K562 (cell line): ENCODE results near the gene MECP2. TPM values are rescaled to one million over a fixed set of nuclear protein-coding genes. Genes with fewer than 3 reads are reported as not detected.

Experiments
- ATAC-seq: fragments of 200-7000 bp; cut with Tn5 transposase; 3 replicates; pipeline ENCODE4 v1.9.1; 2020; ENCODE audit warnings: moderate library complexity
- BruUV-seq: library from RNA; stranded (reverse); fragments of 400-500 nt; replicated peaks from 2 replicates; lab custom pipeline; 2021; lab: Mats Ljungman, UMichigan
- CTCF ChIA-PET: fragments of 300-600 bp; formaldehyde crosslinking; extraction: SDS; loops from one replicate; lab custom pipeline; 2021; ENCODE audit warnings: low intra/inter-chr PET ratio; lab: Yijun Ruan, JAX
- POLR2A ChIA-PET: fragments of 300-600, 350-650 bp; sonication (Branson Sonifier 250); formaldehyde crosslinking; extraction: SDS; loops from one replicate; lab custom pipeline; 2021; ENCODE audit warnings: antibody characterized with exemption, inconsistent platforms; lab: Yijun Ruan, JAX
- DNase-seq, 4 experiments: peaks; one replicate each; pipeline versions ENCODE4 v3.0.0 to v3.0.0-alpha.2; 2011 to 2018; ENCODE audit warnings: low spot score in 3 of 4, mixed read lengths in 3 of 4; ENCODE audit errors: extremely low read depth in 1 of 4
- FAIRE-seq: peaks from 2 replicates; lab custom pipeline; 2011; peaks lifted over from hg19 to GRCh38; lab: Jason Lieb, UNC
- H2AFZ ChIP-seq: 2 replicates; pipeline ENCODE4 v1.6.0; 2011; ENCODE audit warnings: low read depth, low read length, control low read depth, inconsistent platforms
- H3K27ac ChIP-seq: fragments of 200-600 bp; 3 replicates; pipeline ENCODE4 v1.8.0; 2011; ENCODE audit warnings: low read depth, mild to moderate bottlenecking, control low read depth, inconsistent platforms, low read length, moderate library complexity, mixed read lengths; ENCODE audit errors: extremely low read depth
- H3K27me3 ChIP-seq, 2 experiments: fragments of 300-600 bp in 1 of 2; 2 replicates in 1 of 2; 3 replicates in 1 of 2; pipeline versions ENCODE4 v1.6.0 to v1.8.0; 2011; ENCODE audit warnings: inconsistent platforms in 2 of 2, low read length in 2 of 2, mild to moderate bottlenecking in 1 of 2, mixed read lengths in 1 of 2, moderate library complexity in 1 of 2; ENCODE audit not compliant: control insufficient read depth in 2 of 2, insufficient read depth in 2 of 2
- H3K36me3 ChIP-seq: fragments of 300-600 bp; 3 replicates; pipeline ENCODE4 v1.8.0; 2011; ENCODE audit warnings: mild to moderate bottlenecking, low read length, inconsistent platforms; ENCODE audit not compliant: control insufficient read depth, insufficient read depth
- H3K4me1 ChIP-seq, 2 experiments: fragments of 200-600 bp in 1 of 2; replicated peaks in 1 of 2; 2 replicates in 1 of 2; 3 replicates in 1 of 2; pipeline versions ENCODE4 v1.5.1 to v1.8.0; 2011; ENCODE audit warnings: inconsistent platforms in 2 of 2, low read length in 2 of 2, mild to moderate bottlenecking in 1 of 2, mixed read lengths in 1 of 2, moderate library complexity in 1 of 2; ENCODE audit not compliant: control insufficient read depth in 2 of 2, insufficient read depth in 2 of 2
- H3K4me2 ChIP-seq: 2 replicates; pipeline ENCODE4 v1.6.1; 2011; ENCODE audit warnings: low read length, control low read depth, inconsistent platforms, mixed read lengths; ENCODE audit not compliant: insufficient read depth
- H3K4me3 ChIP-seq: fragments of 200-600 bp; sonication (generic), shearing (Covaris generic); 2 replicates; pipeline ENCODE4 v1.5.1; 2016; ENCODE audit warnings: control low read depth, inconsistent platforms
- H3K79me2 ChIP-seq: fragments of 200-600 bp; 3 replicates; pipeline ENCODE4 v1.8.0; 2011; ENCODE audit warnings: low read length, inconsistent platforms; ENCODE audit not compliant: control insufficient read depth, insufficient read depth
- H3K9ac ChIP-seq, 2 experiments: 2 replicates each; pipeline versions ENCODE4 v1.6.0 to v1.6.1; 2011; ENCODE audit warnings: low read depth in 2 of 2, low read length in 2 of 2, control low read depth in 1 of 2, inconsistent platforms in 1 of 2, mild to moderate bottlenecking in 1 of 2, mixed read lengths in 1 of 2; ENCODE audit not compliant: insufficient read depth in 1 of 2
- H3K9me1 ChIP-seq: one replicate; pipeline ENCODE4 v1.6.0; 2011; ENCODE audit warnings: inconsistent platforms, mild to moderate bottlenecking, low read length, moderate library complexity; ENCODE audit not compliant: control insufficient read depth, insufficient read depth
- H3K9me3 ChIP-seq: replicated peaks from 2 replicates; pipeline ENCODE4 v1.5.1; 2011; ENCODE audit warnings: low read depth, low read length, inconsistent platforms; ENCODE audit not compliant: control insufficient read depth, insufficient read depth
- H4K20me1 ChIP-seq: replicated peaks from 2 replicates; pipeline ENCODE4 v1.6.1; 2011; ENCODE audit warnings: low read length, inconsistent platforms, mixed read lengths; ENCODE audit not compliant: control insufficient read depth, insufficient read depth
- CBFA2T3 ChIP-seq: fragments of 450-650 bp; IDR thresholded peaks from 2 replicates; pipeline ENCODE4 v1.6.1; 2017
- POLR2AphosphoS2 ChIP-seq: IDR thresholded peaks from 2 replicates; pipeline ENCODE4 v1.6.1; 2012; ENCODE audit warnings: low read length, improper control_type of control experiment
- RBFOX2 ChIP-seq: fragments of 200-400 bp; formaldehyde crosslinking; IDR thresholded peaks from 2 replicates; pipeline ENCODE4 v1.6.1; 2017; ENCODE audit warnings: low read depth, mild to moderate bottlenecking, low read length, moderate library complexity
- RFX7 ChIP-seq: fragments of 250-450 bp; sonication (Bioruptor Pico); IDR thresholded peaks from 2 replicates; pipeline ENCODE4 v1.5.1; 2021; ENCODE audit warnings: mild to moderate bottlenecking
- SNIP1 ChIP-seq: fragments of 450-650 bp; IDR thresholded peaks from 2 replicates; pipeline ENCODE4 v1.7.1; 2017; ENCODE audit warnings: low read depth, mild to moderate bottlenecking
- SUPT5H ChIP-seq: fragments of 450-650 bp; IDR thresholded peaks from 2 replicates; pipeline ENCODE4 v1.6.1; 2016
- WGBS: fragments of 100-300 bp; shearing (Covaris generic); methylation state at CpG from one replicate; pipeline ENCODE4 v1.1.6; 2016; ENCODE audit warnings: low coverage, mixed read lengths; ENCODE audit not compliant: insufficient coverage; ENCODE audit errors: missing lambda C conversion rate; 5-methylcytosine and 5-hydroxymethylcytosine counted together
- in situ Hi-C: fragments of 300-500 bp; cut with MboI; formaldehyde crosslinking; loops from 4 replicates; pipeline ENCODE4 v1.15.0; 2018; ENCODE audit warnings: inconsistent platforms, mixed read lengths
- intact Hi-C: fragments of 100-400 bp; cut with micrococcal nuclease; formaldehyde crosslinking; loops from 2 replicates; pipeline ENCODE4 v1.14.2; 2022
- polyA plus RNA-seq, 8 experiments: library from polyadenylated mRNA; depleted of rRNA in 4 of 8; stranded (reverse) in 5 of 8; unstranded in 3 of 8; fragments of >200 nt; fragmentation: Nextera tagmentation in 2 of 8; fragmentation: Illumina TruSeq in 1 of 8; extraction: Ambion mirVana in 2 of 8; extraction: Trizol in 1 of 8; gene quantifications; 2 replicates each; pipeline versions ENCODE4 v1.2.1 to v1.2.3, GENCODE V29; 2011 to 2014; ENCODE audit warnings: inconsistent platforms in 1 of 8, missing spikeins in 1 of 8
- total RNA-seq, 7 experiments: library from RNA; depleted of rRNA in 6 of 7; stranded (reverse); fragments of >200 nt in 6 of 7; fragmentation: Illumina TruSeq in 2 of 7; extraction: Trizol in 2 of 7; gene quantifications; 2 replicates each; pipeline versions ENCODE4 v1.2.1 to v1.2.3, GENCODE V29; 2011 to 2021; ENCODE audit warnings: low replicate concordance in 1 of 7

Gene MECP2
- total and polyA plus RNA-seq, 9 of the 15 experiments (the other 6 are each of a cell fraction or from before 2014, with no cell fraction given): 2.1 to 50.9 (median 30.5) TPM

GRCh38 chrX:154131955-154132354, 34.4 kb upstream of the MECP2 start:
- Histone ChIP-seq H3K9me1 (no peaks in the 10 kb centered on the region), H3K79me2 (no peaks in the 10 kb centered on the region), H3K9me3 (no peaks in the 10 kb centered on the region), H3K27me3 (no peaks in the 10 kb centered on the region), H3K4me3 (no peak overlapping the region), H3K9ac (no peak overlapping the region), H3K4me2 (no peak overlapping the region), H4K20me1 (no peaks in the 10 kb centered on the region), H3K36me3 (no peaks in the 10 kb centered on the region), H3K4me1 (peaks cover 0 to 5% of the 10 kb centered on the region in 2 experiments; a peak in 3 of 5 replicates), H2AFZ (no peak overlapping the region), H3K27ac (no peak overlapping the region)
- in situ Hi-C loops: no loop called here
- no TSS peak for BruUV-seq
- ATAC-seq (no peak), FAIRE-seq (no peak), DNase-seq (no peak)
- ChIA-PET CTCF (no interaction called here), POLR2A (no interaction called here)
- intact Hi-C loops: no loop called here
- WGBS: 54% methylated on average over 4 of the region's 4 CpGs
- TF ChIP-seq POLR2AphosphoS2: no peak
- TF ChIP-seq CBFA2T3: no peak
- no peak for TF ChIP-seq SNIP1
- no peak for TF ChIP-seq SUPT5H

GRCh38 chrX:154126101-154126500, 28.6 kb upstream of the MECP2 start:
- Histone ChIP-seq H3K27ac (no peak overlapping the region), H4K20me1 (no peaks in the 10 kb centered on the region), H3K4me1 (peaks cover 29% of the 10 kb centered on the region in 2 experiments; a peak in 4 of 5 replicates), H3K9me3 (no peaks in the 10 kb centered on the region), H3K79me2 (no peaks in the 10 kb centered on the region), H2AFZ (peak overlapping the region; percentile 79), H3K4me3 (no peak overlapping the region), H3K9me1 (no peaks in the 10 kb centered on the region), H3K36me3 (no peaks in the 10 kb centered on the region), H3K4me2 (no peak overlapping the region), H3K9ac (no peak overlapping the region), H3K27me3 (no peaks in the 10 kb centered on the region)
- 0 out of 2 replicates have a peak, but pooled peaks have one; percentile 1 for TF ChIP-seq RBFOX2
- no peak for TF ChIP-seq RFX7
- intact Hi-C loops: no loop called here
- WGBS: 96% methylated on average over 4 of the region's 11 CpGs
- in situ Hi-C loops: no loop called here
- no peak for ATAC-seq
- ChIA-PET CTCF (no interaction called here), POLR2A (interaction anchor here (0.7 to 0.9 kb wide), 3 partner anchors 9 to 29 kb away, joined by 3 to 4 read pairs (median 4); no protein-coding TSS in a partner anchor)
- no peak for FAIRE-seq
- no TSS peak for BruUV-seq
- DNase-seq: no peak
